Measurements from ENCODE around the gene COL1A1. TPM values are rescaled to one million over a fixed set of nuclear protein-coding genes. Genes with fewer than 3 reads are reported as not detected.

The COL1A1 gene
- polyA plus RNA-seq, 3 donors: not detected

DNA sequence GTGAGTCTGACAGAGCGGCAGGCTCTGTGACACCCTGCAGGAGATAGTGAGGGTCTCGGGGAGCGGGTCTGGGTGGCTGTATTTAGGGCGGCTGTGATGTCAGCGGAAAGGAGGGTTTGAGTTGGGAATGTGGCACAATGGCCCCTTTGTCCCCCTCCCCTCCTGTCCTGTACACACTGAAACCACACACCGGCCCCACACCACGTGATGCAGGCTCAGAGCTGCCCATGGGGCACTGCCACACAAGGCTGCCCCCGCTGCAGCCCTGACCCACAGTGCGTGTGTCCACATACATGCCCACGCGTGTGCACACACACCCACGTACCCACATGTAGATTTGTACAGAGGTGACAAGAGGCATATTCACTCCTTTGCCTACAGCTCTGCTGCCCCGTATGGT, 20.3 kb downstream of the COL1A1 start:
- Mint-ChIP-seq H3K9me3 (peaks cover 0 to 5% (median 0%) of the 10 kb centered on the region in 7 donors), H3K4me1 (peaks cover 49% of the 10 kb centered on the region), H3K4me3 (no peak overlapping the region), H3K27ac (no peak overlapping the region), H3K36me3 (peaks cover 0 to 4% of the 10 kb centered on the region in 2 donors), H3K27me3 (ENCODE audit: low read depth in 3 of 3) (peaks cover 11 to 16% (median 11%) of the 10 kb centered on the region in 3 donors)
- H3K27ac ChIP-seq (ENCODE audit: low read depth in 1 of 2, low read length in 2 of 2): no peak overlapping the region
- peaks cover 35 to 55% of the 10 kb centered on the region in 2 donors for H3K4me1 ChIP-seq (ENCODE audit: control insufficient read depth in 1 of 2, insufficient read depth in 2 of 2, low read length in 2 of 2)
- H3K4me3 ChIP-seq (replicated peaks in 1 of 3; ENCODE audit: low read depth in 2 of 3, low read length in 3 of 3): no peak overlapping the region
- H2AFZ ChIP-seq (ENCODE audit: insufficient read depth, low read depth, low read length, poor library complexity, severe bottlenecking): no peak overlapping the region
- H4K20me1 ChIP-seq (ENCODE audit: insufficient read depth, low read length): no peaks in the 10 kb centered on the region
- TF ChIP-seq, protein P1, sequence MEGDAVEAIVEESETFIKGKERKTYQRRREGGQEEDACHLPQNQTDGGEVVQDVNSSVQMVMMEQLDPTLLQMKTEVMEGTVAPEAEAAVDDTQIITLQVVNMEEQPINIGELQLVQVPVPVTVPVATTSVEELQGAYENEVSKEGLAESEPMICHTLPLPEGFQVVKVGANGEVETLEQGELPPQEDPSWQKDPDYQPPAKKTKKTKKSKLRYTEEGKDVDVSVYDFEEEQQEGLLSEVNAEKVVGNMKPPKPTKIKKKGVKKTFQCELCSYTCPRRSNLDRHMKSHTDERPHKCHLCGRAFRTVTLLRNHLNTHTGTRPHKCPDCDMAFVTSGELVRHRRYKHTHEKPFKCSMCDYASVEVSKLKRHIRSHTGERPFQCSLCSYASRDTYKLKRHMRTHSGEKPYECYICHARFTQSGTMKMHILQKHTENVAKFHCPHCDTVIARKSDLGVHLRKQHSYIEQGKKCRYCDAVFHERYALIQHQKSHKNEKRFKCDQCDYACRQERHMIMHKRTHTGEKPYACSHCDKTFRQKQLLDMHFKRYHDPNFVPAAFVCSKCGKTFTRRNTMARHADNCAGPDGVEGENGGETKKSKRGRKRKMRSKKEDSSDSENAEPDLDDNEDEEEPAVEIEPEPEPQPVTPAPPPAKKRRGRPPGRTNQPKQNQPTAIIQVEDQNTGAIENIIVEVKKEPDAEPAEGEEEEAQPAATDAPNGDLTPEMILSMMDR (IDR thresholded peaks at IDR 0.05): no peak
- H3K4me2 ChIP-seq (replicated peaks; ENCODE audit: extremely low read depth, low read length, poor library complexity, severe bottlenecking): no peak overlapping the region
- no peak overlapping the region for H3K9ac ChIP-seq (ENCODE audit: insufficient read depth, low read length, poor library complexity, severe bottlenecking)
- DNase-seq: no peak
- 94% methylated on average over 4 of the region's 13 CpGs for WGBS (ENCODE audit: insufficient coverage)
- H3K27me3 ChIP-seq (ENCODE audit: control insufficient read depth in 2 of 2, insufficient read depth in 2 of 2, low read length in 2 of 2): no peaks in the 10 kb centered on the region
- H3K36me3 ChIP-seq (replicated peaks in 1 of 2; ENCODE audit: control insufficient read depth in 1 of 2, insufficient read depth in 2 of 2, low read length in 2 of 2): no peaks in the 10 kb centered on the region
- intact Hi-C loops (cut with micrococcal nuclease): no loop called here
- H3K79me2 ChIP-seq (ENCODE audit: insufficient read depth, low read length): no peaks in the 10 kb centered on the region
- no peaks in the 10 kb centered on the region for H3K9me3 ChIP-seq (replicated peaks in 1 of 2; ENCODE audit: control insufficient read depth in 1 of 2, insufficient read depth in 1 of 2, low read length in 2 of 2)

DNA sequence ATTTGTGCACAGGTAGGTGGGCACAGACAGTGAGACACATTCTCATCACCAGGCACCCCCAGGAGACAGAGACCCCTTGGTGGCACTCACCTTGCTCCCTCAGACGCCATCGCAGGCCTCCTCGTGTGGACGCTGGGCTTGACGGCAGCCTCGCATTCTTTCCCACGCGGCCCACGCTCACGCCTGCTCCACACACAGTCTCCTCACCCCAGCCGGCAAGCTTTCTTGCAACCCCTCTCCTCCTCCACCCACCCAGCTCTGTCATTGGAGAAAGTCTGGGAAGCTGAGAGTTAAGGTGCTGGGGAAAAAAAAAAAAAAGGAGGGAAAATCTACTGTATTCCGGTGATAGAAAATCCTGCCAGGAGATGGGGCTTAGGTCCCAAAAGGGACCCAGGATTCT, 20.8 kb downstream of the COL1A1 start:
- intact Hi-C loops (cut with micrococcal nuclease): no loop called here
- Histone ChIP-seq H3K27ac (ENCODE audit: low read depth in 1 of 2, low read length in 2 of 2) (no peak overlapping the region), H3K9me3 (replicated peaks in 1 of 2; ENCODE audit: control insufficient read depth in 1 of 2, insufficient read depth in 1 of 2, low read length in 2 of 2) (no peaks in the 10 kb centered on the region), H3K9ac (ENCODE audit: insufficient read depth, low read length, poor library complexity, severe bottlenecking) (no peak overlapping the region), H3K79me2 (ENCODE audit: insufficient read depth, low read length) (no peaks in the 10 kb centered on the region), H3K36me3 (replicated peaks in 1 of 2; ENCODE audit: control insufficient read depth in 1 of 2, insufficient read depth in 2 of 2, low read length in 2 of 2) (no peaks in the 10 kb centered on the region), H3K4me3 (replicated peaks in 1 of 3; ENCODE audit: low read depth in 2 of 3, low read length in 3 of 3) (no peak overlapping the region), H3K4me2 (replicated peaks; ENCODE audit: extremely low read depth, low read length, poor library complexity, severe bottlenecking) (no peak overlapping the region), H3K4me1 (ENCODE audit: control insufficient read depth in 1 of 2, insufficient read depth in 2 of 2, low read length in 2 of 2) (peaks cover 35 to 55% of the 10 kb centered on the region in 2 donors), H3K27me3 (ENCODE audit: control insufficient read depth in 2 of 2, insufficient read depth in 2 of 2, low read length in 2 of 2) (no peaks in the 10 kb centered on the region), H4K20me1 (ENCODE audit: insufficient read depth, low read length) (no peaks in the 10 kb centered on the region), H2AFZ (ENCODE audit: insufficient read depth, low read depth, low read length, poor library complexity, severe bottlenecking) (no peak overlapping the region)
- Mint-ChIP-seq H3K4me1 (peaks cover 47% of the 10 kb centered on the region), H3K27ac (no peak overlapping the region), H3K27me3 (ENCODE audit: low read depth in 3 of 3) (peaks cover 11 to 16% (median 13%) of the 10 kb centered on the region in 3 donors), H3K36me3 (peaks cover 0 to 2% of the 10 kb centered on the region in 2 donors), H3K9me3 (peaks cover 0 to 2% (median 0%) of the 10 kb centered on the region in 7 donors), H3K4me3 (no peak overlapping the region)
- no CpG with 5 or more reads among the region's 12 CpGs for WGBS (ENCODE audit: insufficient coverage)
- DNase-seq: no peak
- TF ChIP-seq, protein P1 (IDR thresholded peaks at IDR 0.05): no peak

Measured in CD14-positive monocyte (primary cell).